Type B pancreatic cell (in vitro differentiated cells): ENCODE data around the gene SIRT5. TPM values are rescaled to one million over a fixed set of nuclear protein-coding genes. Genes with fewer than 3 reads are reported as not detected.

Experiments used
- DNase-seq: peaks from one replicate; pipeline ENCODE4 v3.0.0; 2021; ENCODE audit warnings: mixed read lengths; ENCODE audit not compliant: unreplicated experiment; ENCODE audit errors: extremely low spot score
- H3K27ac Mint-ChIP-seq: 2 replicates; pipeline ENCODE4 v1.8.0; 2021; ENCODE audit warnings: mild to moderate bottlenecking, mixed read lengths
- H3K27me3 Mint-ChIP-seq: 2 replicates; pipeline ENCODE4 v1.8.0; 2021; ENCODE audit warnings: mixed read lengths
- H3K36me3 Mint-ChIP-seq: 2 replicates; pipeline ENCODE4 v1.8.0; 2021; ENCODE audit warnings: mixed read lengths
- H3K4me1 Mint-ChIP-seq: one replicate; pipeline ENCODE4 v1.8.0; 2021; ENCODE audit warnings: mixed read lengths; ENCODE audit not compliant: unreplicated experiment
- H3K4me3 Mint-ChIP-seq: 2 replicates; pipeline ENCODE4 v1.8.0; 2021; ENCODE audit warnings: mild to moderate bottlenecking, mixed read lengths
- H3K9me3 Mint-ChIP-seq: 2 replicates; pipeline ENCODE4 v1.8.0; 2021; ENCODE audit warnings: mixed read lengths
- CTCF ChIP-seq: fragments of 200-600 bp; sonication (generic); conservative IDR thresholded peaks from 2 replicates; pipeline ENCODE4 v1.5.0; 2021; ENCODE audit warnings: antibody characterized with exemption, mild to moderate bottlenecking
- total RNA-seq: library from RNA; stranded (reverse); gene quantifications from 2 replicates; pipeline ENCODE4 v1.2.1, GENCODE V29; 2021; ENCODE audit warnings: low replicate concordance

SIRT5 gene
- total RNA-seq, 1 donor from 2014 or later, result 15.3 TPM

DNA sequence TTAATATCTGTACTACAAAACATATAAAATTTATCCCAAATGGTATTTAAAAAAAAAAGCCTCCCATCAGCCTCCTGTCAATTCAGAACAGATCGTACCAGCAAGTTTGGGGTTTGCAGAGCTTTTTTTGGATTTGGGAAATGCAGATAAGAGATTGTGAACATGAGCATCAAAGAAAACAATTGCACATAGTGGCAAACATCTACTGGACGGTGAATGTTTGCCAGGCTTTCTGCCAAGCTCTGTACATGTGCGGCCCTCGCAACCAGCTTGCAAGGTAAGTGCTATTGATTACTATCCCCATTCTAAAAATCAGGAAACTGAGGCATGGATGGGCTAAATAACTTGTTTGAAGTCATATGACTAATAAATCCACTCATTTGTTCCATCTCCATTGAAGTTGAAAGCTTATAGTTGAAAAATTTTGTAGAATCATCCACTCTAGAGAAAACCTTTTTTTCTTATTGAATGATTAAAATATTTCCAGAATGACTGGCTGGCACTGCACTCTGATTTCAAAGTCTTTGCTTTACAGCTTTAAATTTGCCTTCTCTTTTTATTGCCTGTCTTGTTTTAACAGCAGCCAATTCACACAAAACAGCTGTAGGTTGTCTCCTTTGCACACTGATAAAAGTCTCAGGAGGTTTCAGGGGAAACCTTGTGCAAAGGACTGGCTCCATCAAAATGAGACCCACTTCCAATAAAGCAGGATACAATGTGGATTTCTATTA is 37.4 kb upstream of the SIRT5 start:
- no peak for TF ChIP-seq CTCF
- H3K4me3 Mint-ChIP-seq, result no peak overlapping the region
- DNase-seq, result no peak

DNA sequence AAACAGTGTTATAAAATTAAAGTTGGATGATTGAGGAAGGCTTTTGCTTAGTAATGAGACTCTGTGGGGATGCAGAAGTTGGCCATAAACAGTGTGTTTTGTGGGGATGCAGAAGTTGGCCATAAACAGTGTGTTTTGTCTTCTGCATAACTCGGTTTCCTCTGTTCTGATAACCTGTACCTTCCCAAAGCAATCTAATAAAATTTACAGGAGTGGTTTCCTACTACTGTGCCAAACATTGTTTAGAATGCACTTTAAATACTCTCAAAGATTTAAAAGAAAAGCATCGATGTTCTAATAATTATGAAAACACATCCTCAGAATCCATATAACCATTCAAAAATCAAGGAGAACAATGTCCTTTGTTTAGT is 36.9 kb upstream of the SIRT5 start:
- no peaks in the 10 kb centered on the region for H3K36me3 Mint-ChIP-seq
- TF ChIP-seq CTCF, result no peak
- H3K4me1 Mint-ChIP-seq, result no peaks in the 10 kb centered on the region
- H3K9me3 Mint-ChIP-seq, result no peaks in the 10 kb centered on the region
- H3K4me3 Mint-ChIP-seq, result no peak overlapping the region
- peaks cover 8% of the 10 kb centered on the region for H3K27me3 Mint-ChIP-seq
- no peak for DNase-seq
- no peak overlapping the region for H3K27ac Mint-ChIP-seq

More for the DNA sequence above, 37.4 kb upstream of the SIRT5 start:
- H3K27me3 Mint-ChIP-seq, result peaks cover 8% of the 10 kb centered on the region
- H3K9me3 Mint-ChIP-seq, result no peaks in the 10 kb centered on the region
- H3K4me1 Mint-ChIP-seq, result peaks cover 3% of the 10 kb centered on the region
- no peak overlapping the region for H3K27ac Mint-ChIP-seq
- H3K36me3 Mint-ChIP-seq, result no peaks in the 10 kb centered on the region

DNA sequence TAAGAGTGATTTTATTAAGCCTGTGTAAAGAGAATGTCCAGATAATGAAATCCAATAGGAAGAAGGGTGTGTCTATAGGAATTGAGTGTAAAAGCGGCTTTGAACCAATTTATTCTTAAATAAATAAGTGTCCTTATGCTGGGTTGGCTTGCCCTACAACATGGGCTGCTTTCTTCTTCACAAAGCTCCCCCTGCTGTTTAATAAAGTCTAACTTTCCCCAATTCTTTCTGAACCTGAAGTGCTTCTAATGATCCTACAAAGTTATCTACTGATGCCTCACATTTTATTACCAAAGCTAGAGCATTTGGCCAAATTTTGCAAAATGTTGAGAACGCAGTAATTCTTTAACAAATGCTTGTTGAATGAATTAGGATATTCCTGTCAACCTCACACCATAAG is 36.3 kb upstream of the SIRT5 start:
- no peak overlapping the region for H3K27ac Mint-ChIP-seq
- peaks cover 5% of the 10 kb centered on the region for H3K27me3 Mint-ChIP-seq
- no peak overlapping the region for H3K4me3 Mint-ChIP-seq
- DNase-seq, result no peak
- H3K9me3 Mint-ChIP-seq, result no peaks in the 10 kb centered on the region
- H3K36me3 Mint-ChIP-seq, result no peaks in the 10 kb centered on the region
- no peaks in the 10 kb centered on the region for H3K4me1 Mint-ChIP-seq
- TF ChIP-seq CTCF, result peak; percentile 63

GRCh38 chr6:13538600-13538999 is 35.8 kb upstream of the SIRT5 start:
- DNase-seq, result no peak
- Mint-ChIP-seq H3K9me3 (no peaks in the 10 kb centered on the region), H3K36me3 (no peaks in the 10 kb centered on the region), H3K4me1 (no peaks in the 10 kb centered on the region), H3K27me3 (peaks cover 5% of the 10 kb centered on the region), H3K27ac (no peak overlapping the region), H3K4me3 (no peak overlapping the region)
- no peak for TF ChIP-seq CTCF

DNA sequence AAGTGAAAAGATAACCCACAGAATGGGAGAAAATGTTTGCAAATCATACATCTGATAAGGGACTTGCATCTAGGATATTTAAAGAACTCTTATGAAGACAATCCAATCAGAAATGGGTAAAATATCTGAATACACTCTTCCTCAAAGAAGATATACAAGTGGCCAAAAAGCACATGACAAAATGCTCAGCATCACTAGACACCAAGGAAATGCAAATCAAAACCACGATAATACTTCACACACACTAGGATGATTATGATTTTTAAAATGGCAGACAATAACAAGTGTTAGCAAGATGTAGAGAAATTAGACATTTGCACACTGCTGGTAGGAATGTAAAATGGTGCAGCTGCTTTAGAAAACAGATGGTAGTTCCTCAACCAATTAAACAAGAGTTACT is 34.8 kb upstream of the SIRT5 start:
- peaks cover 5% of the 10 kb centered on the region for H3K27me3 Mint-ChIP-seq
- no peaks in the 10 kb centered on the region for H3K36me3 Mint-ChIP-seq
- DNase-seq, result no peak
- no peak overlapping the region for H3K27ac Mint-ChIP-seq
- H3K4me1 Mint-ChIP-seq, result no peaks in the 10 kb centered on the region
- no peaks in the 10 kb centered on the region for H3K9me3 Mint-ChIP-seq
- no peak for TF ChIP-seq CTCF
- no peak overlapping the region for H3K4me3 Mint-ChIP-seq
